Esophagus squamous epithelium (tissue), 5 donors: ENCODE data around the gene PROS1. TPM values are rescaled to one million over a fixed set of nuclear protein-coding genes. Genes with fewer than 3 reads are reported as not detected.
"Not testable (repeated sequence)": the region's sequence is repeated elsewhere in the genome, so short reads cannot be mapped to it uniquely, and the experiment has no call there.

Experiments
- DNase-seq: peaks from one replicate; lab custom pipeline; 2025; lab: John Stamatoyannopoulos, UW
- H3K27ac ChIP-seq, 4 donors: fragments of 200-600 bp; sonication (generic); one replicate each; pipeline ENCODE4 v1.5.1; 2016 to 2019; ENCODE audit warnings: mild to moderate bottlenecking in 1 of 4
- H3K27me3 ChIP-seq, 4 donors: fragments of 200-600 bp; sonication (generic); 1 replicate in 3 of 4; 2 replicates in 1 of 4; pipeline versions ENCODE4 v1.5.1 to v1.6.0; 2017 to 2021; ENCODE audit warnings: antibody characterized with exemption in 1 of 4
- H3K36me3 ChIP-seq, 3 donors: fragments of 200-600 bp; sonication (generic); one replicate each; pipeline ENCODE4 v1.5.1; 2016 to 2019
- H3K4me1 ChIP-seq, 3 donors: fragments of 200-600 bp; sonication (generic); one replicate each; pipeline ENCODE4 v1.5.1; 2017 to 2019
- H3K4me3 ChIP-seq, 4 donors: fragments of 200-600 bp; sonication (generic); 1 replicate in 3 of 4; 2 replicates in 1 of 4; pipeline ENCODE4 v1.5.1; 2016 to 2019; ENCODE audit warnings: mild to moderate bottlenecking in 2 of 4, moderate library complexity in 1 of 4
- H3K9me3 ChIP-seq, 3 donors: fragments of 200-600 bp; sonication (generic); one replicate each; pipeline ENCODE4 v1.5.1; 2016 to 2019
- CTCF ChIP-seq, 6 experiments: fragments of 450-650 bp in 4 of 6; fragments of 200-600 bp in 2 of 6; sonication (generic) in 2 of 6; IDR thresholded peaks; one replicate each; pipeline ENCODE4 v1.5.1; 2016 to 2019; ENCODE audit warnings: antibody characterized with exemption in 6 of 6, mild to moderate bottlenecking in 4 of 6, moderate library complexity in 4 of 6
- POLR2A ChIP-seq, 4 donors: fragments of 450-650 bp; IDR thresholded peaks; one replicate each; pipeline ENCODE4 v1.6.1; 2017; ENCODE audit warnings: antibody characterized with exemption in 4 of 4, mild to moderate bottlenecking in 4 of 4, moderate library complexity in 3 of 4
- WGBS, 2 donors: methylation state at CpG; one replicate each; pipeline ENCODE4 v1.1.5; 2018; 5-methylcytosine and 5-hydroxymethylcytosine counted together
- intact Hi-C: fragments of 100-400 bp; cut with DNase I; formaldehyde crosslinking; loops from one replicate; pipeline ENCODE4 v1.15.0; 2022
- small RNA-seq, 4 donors: library from RNA; depleted of rRNA; stranded (forward); fragments of <200 nt; gene quantifications; one replicate each; pipeline ENCODE3, GENCODE V24; 2016
- total RNA-seq, 4 donors: library from RNA; depleted of rRNA; stranded (reverse); fragments of >200 nt; gene quantifications; one replicate each; pipeline ENCODE4 v1.1.0, GENCODE V29; 2016
- donor health status: DM: yes; HTN: yes; CAD: no.

PROS1 gene
- total RNA-seq, 4 donors from 2014 or later: 5.7 to 30.7 (median 19.1) TPM

GRCh38 chr3:93867425-93867824 lies 106.3 kb downstream of the PROS1 start:
- Histone ChIP-seq H3K4me1 (peaks cover 0 to 5% (median 0%) of the 10 kb centered on the region in 3 donors), H3K27me3 (no peaks in the 10 kb centered on the region), H3K9me3 (no peaks in the 10 kb centered on the region), H3K36me3 (no peaks in the 10 kb centered on the region), H3K4me3 (no peak overlapping the region), H3K27ac (no peak overlapping the region)
- intact Hi-C loops: no loop called here
- no peak for TF ChIP-seq CTCF (IDR thresholded peaks at IDR 0.05)
- TF ChIP-seq POLR2A (IDR thresholded peaks at IDR 0.05): no peak
- DNase-seq: no peak

- Histone ChIP-seq H3K9me3 (no peaks in the 10 kb centered on the region), H3K4me3 (no peak overlapping the region), H3K36me3 (no peaks in the 10 kb centered on the region), H3K4me1 (peaks cover 0 to 5% (median 0%) of the 10 kb centered on the region in 3 donors), H3K27me3 (no peaks in the 10 kb centered on the region), H3K27ac (no peak overlapping the region)
- WGBS, 2 donors: 69 to 76% methylated on average over 2 of the region's 2 CpGs
- no peak for TF ChIP-seq CTCF (IDR thresholded peaks at IDR 0.05)
- TF ChIP-seq POLR2A (IDR thresholded peaks at IDR 0.05): no peak
- DNase-seq: no peak
- intact Hi-C loops: no loop called here
Observed at GRCh38 chr3:93861017-93861416, 112.7 kb downstream of the PROS1 start.

- no peak overlapping the region for H3K27ac ChIP-seq
- no peak overlapping the region for H3K4me3 ChIP-seq
- DNase-seq: no peak
- 52 to 77% methylated on average over 3 of the region's 3 CpGs for WGBS, 2 donors
- no peaks in the 10 kb centered on the region for H3K9me3 ChIP-seq
- H3K4me1 ChIP-seq: no peaks in the 10 kb centered on the region
- TF ChIP-seq POLR2A (IDR thresholded peaks at IDR 0.05): no peak
- no peak for TF ChIP-seq CTCF (IDR thresholded peaks at IDR 0.05)
- intact Hi-C loops: no loop called here
- H3K27me3 ChIP-seq: no peaks in the 10 kb centered on the region
- no peaks in the 10 kb centered on the region for H3K36me3 ChIP-seq
Observed at GRCh38 chr3:93855401-93855800, 118.3 kb downstream of the PROS1 start.

- H3K36me3 ChIP-seq, H3K9me3 ChIP-seq, H3K4me1 ChIP-seq, intact Hi-C loops, H3K27ac ChIP-seq, H3K4me3 ChIP-seq, H3K27me3 ChIP-seq, DNase-seq: not testable (repeated sequence)
- 100% methylated on average over 1 of the region's 7 CpGs; no CpG with 5 or more reads in 1 of the 2 donors for WGBS, 2 donors
Observed at GRCh38 chr3:93852228-93852627, 121.5 kb downstream of the PROS1 start.

GRCh38 chr3:93843981-93844380 lies 129.7 kb downstream of the PROS1 start:
- Histone ChIP-seq H3K9me3 (no peaks in the 10 kb centered on the region), H3K27ac (no peak overlapping the region), H3K36me3 (no peaks in the 10 kb centered on the region), H3K27me3 (no peaks in the 10 kb centered on the region), H3K4me3 (no peak overlapping the region), H3K4me1 (peaks cover 0 to 5% (median 0%) of the 10 kb centered on the region in 3 donors)
- no peak for TF ChIP-seq POLR2A (IDR thresholded peaks at IDR 0.05)
- no peak for TF ChIP-seq CTCF (IDR thresholded peaks at IDR 0.05)
- intact Hi-C loops: no loop called here
- DNase-seq: no peak
- 68 to 74% methylated on average over 5 of the region's 5 CpGs for WGBS, 2 donors

GRCh38 chr3:93839193-93839592 lies 134.5 kb downstream of the PROS1 start:
- H3K36me3 ChIP-seq, H3K27me3 ChIP-seq, DNase-seq, H3K4me3 ChIP-seq, intact Hi-C loops, H3K9me3 ChIP-seq, H3K27ac ChIP-seq, H3K4me1 ChIP-seq: not testable (repeated sequence)
- 50 to 58% methylated on average over 1 of the region's 1 CpG for WGBS, 2 donors

Small RNAs within 50 kb of the gene (small RNA-seq; reads per million reads assigned to genes)
- gene RF00019: 0 reads per million in 4 donors
- gene RNU6-488P: 0 reads per million in 4 donors
- gene RNU6-511P: 0 reads per million in 4 donors

Other genes with a start within 250 kb of the PROS1 start
- 1 to 10 TPM; 4.2 to 9.0 (median 6.4) TPM for gene ARL13B, start 6.3 kb upstream of the PROS1 start, total RNA-seq
- gene STX19, start 54.7 kb upstream of the PROS1 start, total RNA-seq: 1 to 10 TPM; 3.8 to 8.0 (median 6.6) TPM
- gene DHFR2, start 89.0 kb upstream of the PROS1 start, total RNA-seq: 1 to 10 TPM; 1.4 to 4.4 (median 3.8) TPM
- 10 to 100 TPM in 1 of 4 donors, 1 to 10 TPM in 3; 3.6 to 13.2 (median 6.7) TPM for gene NSUN3, start 89.2 kb upstream of the PROS1 start, total RNA-seq